ENCODE data around the gene PRKAG2. TPM values are rescaled to one million over a fixed set of nuclear protein-coding genes. Genes with fewer than 3 reads are reported as not detected.

The PRKAG2 gene
- total RNA-seq, 2 donors from 2014 or later: 38.3 to 78.5 TPM

GRCh38 chr7:151896486-151896885 is 19.6 kb upstream of the PRKAG2 start:
- ATAC-seq (ENCODE audit: insufficient number of reproducible peaks, low FRiP score, low read depth): no peak
- H3K4me1 ChIP-seq (ENCODE audit: control insufficient read depth in 1 of 2, low read depth in 2 of 2): peaks cover 0 to 1% of the 10 kb centered on the region in 2 donors
- no peak overlapping the region for H3K4me3 ChIP-seq
- no peaks in the 10 kb centered on the region for H3K9me3 ChIP-seq
- no peak overlapping the region for H3K27ac ChIP-seq
- H3K27me3 ChIP-seq (replicated peaks; ENCODE audit: insufficient read depth): no peaks in the 10 kb centered on the region
- no peak for TF ChIP-seq CTCF (IDR thresholded peaks at IDR 0.05)
- no peak for DNase-seq (ENCODE audit: low spot score)
- no peaks in the 10 kb centered on the region for H3K36me3 ChIP-seq

- Histone ChIP-seq H3K27ac (no peak overlapping the region), H3K9me3 (no peaks in the 10 kb centered on the region)
- DNase-seq (ENCODE audit: low spot score): no peak
Measured at GRCh38 chr7:151896086-151896485, 19.2 kb upstream of the PRKAG2 start.

GRCh38 chr7:151895631-151896031 is 18.7 kb upstream of the PRKAG2 start:
- Histone ChIP-seq H3K27me3 (replicated peaks; ENCODE audit: insufficient read depth) (no peaks in the 10 kb centered on the region), H3K36me3 (no peaks in the 10 kb centered on the region), H3K4me3 (no peak overlapping the region), H3K4me1 (ENCODE audit: control insufficient read depth in 1 of 2, low read depth in 2 of 2) (peaks cover 0 to 5% of the 10 kb centered on the region in 2 donors), H3K9me3 (no peaks in the 10 kb centered on the region), H3K27ac (no peak overlapping the region)
- no peak for ATAC-seq (ENCODE audit: insufficient number of reproducible peaks, low FRiP score, low read depth)
- DNase-seq (ENCODE audit: low spot score): no peak
- no peak for TF ChIP-seq CTCF (IDR thresholded peaks at IDR 0.05)

More at GRCh38 chr7:151896086-151896485, 19.2 kb upstream of the PRKAG2 start:
- no peak for ATAC-seq (ENCODE audit: insufficient number of reproducible peaks, low FRiP score, low read depth)
- Histone ChIP-seq H3K4me3 (no peak overlapping the region), H3K4me1 (ENCODE audit: control insufficient read depth in 1 of 2, low read depth in 2 of 2) (peaks cover 0 to 5% of the 10 kb centered on the region in 2 donors), H3K36me3 (no peaks in the 10 kb centered on the region), H3K27me3 (replicated peaks; ENCODE audit: insufficient read depth) (no peaks in the 10 kb centered on the region)
- no peak for TF ChIP-seq CTCF (IDR thresholded peaks at IDR 0.05)

- no peaks in the 10 kb centered on the region for H3K27me3 ChIP-seq (replicated peaks; ENCODE audit: insufficient read depth)
- DNase-seq (ENCODE audit: low spot score) (no peak), ATAC-seq (ENCODE audit: insufficient number of reproducible peaks, low FRiP score, low read depth) (no peak)
- H3K27ac ChIP-seq: no peak overlapping the region
- peaks cover 0 to 5% of the 10 kb centered on the region in 2 donors for H3K4me1 ChIP-seq (ENCODE audit: control insufficient read depth in 1 of 2, low read depth in 2 of 2)
- TF ChIP-seq CTCF (IDR thresholded peaks at IDR 0.05): no peak
- no peak overlapping the region for H3K4me3 ChIP-seq
- no peaks in the 10 kb centered on the region for H3K9me3 ChIP-seq
- H3K36me3 ChIP-seq: no peaks in the 10 kb centered on the region
Measured at GRCh38 chr7:151895008-151895630, 18.2 kb upstream of the PRKAG2 start.

- no peak overlapping the region for H3K4me3 ChIP-seq
- H3K27me3 ChIP-seq (replicated peaks; ENCODE audit: insufficient read depth): no peaks in the 10 kb centered on the region
- H3K9me3 ChIP-seq: no peaks in the 10 kb centered on the region
- no peak overlapping the region for H3K27ac ChIP-seq
- H3K36me3 ChIP-seq: no peaks in the 10 kb centered on the region
- DNase-seq (ENCODE audit: low spot score) (no peak), ATAC-seq (ENCODE audit: insufficient number of reproducible peaks, low FRiP score, low read depth) (no peak)
- peaks cover 0 to 5% of the 10 kb centered on the region in 2 donors for H3K4me1 ChIP-seq (ENCODE audit: control insufficient read depth in 1 of 2, low read depth in 2 of 2)
- no peak for TF ChIP-seq CTCF (IDR thresholded peaks at IDR 0.05)
Measured at GRCh38 chr7:151894111-151895007, 17.4 kb upstream of the PRKAG2 start.
